Measurements from ENCODE around the gene CBS.
"Not testable (repeated sequence)": the region's sequence is repeated elsewhere in the genome, so short reads cannot be mapped to it uniquely, and the experiment has no call there.

The CBS gene

DNA sequence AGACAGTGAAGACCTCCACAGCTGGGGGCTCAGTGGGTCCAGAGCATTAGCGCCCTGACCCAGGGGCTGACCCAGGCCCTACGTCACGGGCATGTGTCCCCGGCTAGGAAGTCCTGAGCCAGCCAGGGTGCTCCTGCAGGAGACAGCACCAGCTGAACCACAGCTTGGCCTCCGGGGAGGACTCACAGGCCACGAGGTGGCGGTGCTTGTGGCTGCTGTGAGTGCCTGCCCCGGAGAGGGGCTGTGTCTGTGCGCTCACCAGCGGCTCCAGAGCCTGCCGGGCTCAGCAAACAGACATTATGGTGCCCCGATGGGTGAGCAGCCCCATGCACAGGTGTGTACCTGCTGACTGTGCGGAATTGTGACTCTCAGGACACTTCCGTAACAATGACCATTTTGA lies 31.1 kb downstream of the CBS start:
- H2AFZ ChIP-seq (ENCODE audit: low read length); H3K4me3 ChIP-seq (ENCODE audit: low read length, poor library complexity, severe bottlenecking); H3K4me2 ChIP-seq (ENCODE audit: low read depth, low read length, poor library complexity, severe bottlenecking); H3K4me1 ChIP-seq (ENCODE audit: insufficient read depth, low read length, poor library complexity, severe bottlenecking); H3K79me2 ChIP-seq (ENCODE audit: insufficient read depth, low read length); H3K36me3 ChIP-seq (ENCODE audit: insufficient read depth, low read length); H3K9me2 ChIP-seq (replicated peaks; ENCODE audit: low read depth, low read length); H3K9ac ChIP-seq (ENCODE audit: low read depth, low read length, poor library complexity, severe bottlenecking); H4K20me1 ChIP-seq (ENCODE audit: insufficient read depth, low read length, poor library complexity, severe bottlenecking); H3K9me3 ChIP-seq (ENCODE audit: insufficient read depth, low read depth, low read length); H3F3A ChIP-seq (ENCODE audit: low read depth); H3K27me3 ChIP-seq (ENCODE audit: insufficient read depth, low read length, poor library complexity, severe bottlenecking): not testable (repeated sequence)

DNA sequence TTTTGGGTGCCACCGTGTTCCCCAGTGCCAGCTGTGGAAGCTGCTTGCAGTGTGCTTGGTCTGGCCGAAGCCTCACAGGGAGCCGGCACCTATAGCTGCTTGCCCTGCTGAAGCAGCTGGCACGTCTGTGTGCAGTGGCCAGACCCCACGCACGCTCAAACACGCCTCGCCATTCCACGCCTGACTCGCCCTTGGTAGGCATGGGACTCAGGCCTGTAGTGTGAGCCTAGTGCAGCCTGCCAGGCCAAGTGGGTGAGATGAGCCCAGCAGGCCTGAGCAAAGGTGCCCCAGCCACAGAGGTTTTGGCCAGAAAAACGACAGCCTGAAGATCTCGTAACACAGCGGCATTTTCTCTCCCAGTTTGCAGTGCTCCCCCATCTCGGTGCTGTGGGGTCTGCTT lies 32.3 kb downstream of the CBS start:
- H3K4me1 ChIP-seq (ENCODE audit: insufficient read depth, low read length, poor library complexity, severe bottlenecking); H3K9me2 ChIP-seq (replicated peaks; ENCODE audit: low read depth, low read length); H3K9ac ChIP-seq (ENCODE audit: low read depth, low read length, poor library complexity, severe bottlenecking); H3K4me2 ChIP-seq (ENCODE audit: low read depth, low read length, poor library complexity, severe bottlenecking); H3K27me3 ChIP-seq (ENCODE audit: insufficient read depth, low read length, poor library complexity, severe bottlenecking); H3K9me3 ChIP-seq (ENCODE audit: insufficient read depth, low read depth, low read length); H3K4me3 ChIP-seq (ENCODE audit: low read length, poor library complexity, severe bottlenecking); H3F3A ChIP-seq (ENCODE audit: low read depth); H3K36me3 ChIP-seq (ENCODE audit: insufficient read depth, low read length); H2AFZ ChIP-seq (ENCODE audit: low read length); H4K20me1 ChIP-seq (ENCODE audit: insufficient read depth, low read length, poor library complexity, severe bottlenecking); H3K79me2 ChIP-seq (ENCODE audit: insufficient read depth, low read length): not testable (repeated sequence)

GRCh38 chr21:43042169-43042568 lies 33.5 kb downstream of the CBS start:
- not testable (repeated sequence) for H3K27me3 ChIP-seq (ENCODE audit: insufficient read depth, low read length, poor library complexity, severe bottlenecking); H3K9me2 ChIP-seq (replicated peaks; ENCODE audit: low read depth, low read length); H3K79me2 ChIP-seq (ENCODE audit: insufficient read depth, low read length); H3K9ac ChIP-seq (ENCODE audit: low read depth, low read length, poor library complexity, severe bottlenecking); H4K20me1 ChIP-seq (ENCODE audit: insufficient read depth, low read length, poor library complexity, severe bottlenecking); H3K4me3 ChIP-seq (ENCODE audit: low read length, poor library complexity, severe bottlenecking); H3F3A ChIP-seq (ENCODE audit: low read depth); H3K4me1 ChIP-seq (ENCODE audit: insufficient read depth, low read length, poor library complexity, severe bottlenecking); H3K9me3 ChIP-seq (ENCODE audit: insufficient read depth, low read depth, low read length); H3K4me2 ChIP-seq (ENCODE audit: low read depth, low read length, poor library complexity, severe bottlenecking); H2AFZ ChIP-seq (ENCODE audit: low read length); H3K36me3 ChIP-seq (ENCODE audit: insufficient read depth, low read length)

GRCh38 chr21:43038659-43039044 lies 37.0 kb downstream of the CBS start:
- not testable (repeated sequence) for H3K9me3 ChIP-seq (ENCODE audit: insufficient read depth, low read depth, low read length); H3K4me3 ChIP-seq (ENCODE audit: low read length, poor library complexity, severe bottlenecking); H3K36me3 ChIP-seq (ENCODE audit: insufficient read depth, low read length); H4K20me1 ChIP-seq (ENCODE audit: insufficient read depth, low read length, poor library complexity, severe bottlenecking); H3F3A ChIP-seq (ENCODE audit: low read depth); H2AFZ ChIP-seq (ENCODE audit: low read length); H3K79me2 ChIP-seq (ENCODE audit: insufficient read depth, low read length); H3K4me1 ChIP-seq (ENCODE audit: insufficient read depth, low read length, poor library complexity, severe bottlenecking); H3K4me2 ChIP-seq (ENCODE audit: low read depth, low read length, poor library complexity, severe bottlenecking); H3K9me2 ChIP-seq (replicated peaks; ENCODE audit: low read depth, low read length); H3K27me3 ChIP-seq (ENCODE audit: insufficient read depth, low read length, poor library complexity, severe bottlenecking); H3K9ac ChIP-seq (ENCODE audit: low read depth, low read length, poor library complexity, severe bottlenecking)

GRCh38 chr21:43037918-43038658 lies 37.5 kb downstream of the CBS start:
- H3K79me2 ChIP-seq (ENCODE audit: insufficient read depth, low read length); H3K4me2 ChIP-seq (ENCODE audit: low read depth, low read length, poor library complexity, severe bottlenecking); H3K9ac ChIP-seq (ENCODE audit: low read depth, low read length, poor library complexity, severe bottlenecking); H3K9me2 ChIP-seq (replicated peaks; ENCODE audit: low read depth, low read length); H3K4me1 ChIP-seq (ENCODE audit: insufficient read depth, low read length, poor library complexity, severe bottlenecking); H2AFZ ChIP-seq (ENCODE audit: low read length); H4K20me1 ChIP-seq (ENCODE audit: insufficient read depth, low read length, poor library complexity, severe bottlenecking); H3F3A ChIP-seq (ENCODE audit: low read depth); H3K36me3 ChIP-seq (ENCODE audit: insufficient read depth, low read length); H3K9me3 ChIP-seq (ENCODE audit: insufficient read depth, low read depth, low read length); H3K27me3 ChIP-seq (ENCODE audit: insufficient read depth, low read length, poor library complexity, severe bottlenecking); H3K4me3 ChIP-seq (ENCODE audit: low read length, poor library complexity, severe bottlenecking): not testable (repeated sequence)

DNA sequence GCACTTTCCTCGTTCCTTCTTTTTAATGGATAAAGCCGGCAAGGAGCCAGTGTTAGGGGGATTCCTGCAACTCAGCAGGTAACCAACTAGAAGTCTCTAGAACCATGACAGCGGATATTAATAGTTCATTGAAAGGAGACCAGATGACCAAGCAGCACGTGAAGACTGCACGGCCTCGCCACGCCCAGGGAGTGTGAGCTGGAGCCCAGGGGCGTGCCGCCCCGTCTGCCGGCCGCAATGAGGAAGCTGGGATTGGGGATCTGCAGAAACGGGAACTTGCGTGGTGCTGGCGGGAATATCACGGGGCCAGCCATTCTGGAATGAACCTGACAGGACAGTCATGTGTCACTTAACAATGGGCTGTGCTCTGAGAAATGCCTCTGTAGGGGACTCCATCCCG lies 38.7 kb downstream of the CBS start:
- not testable (repeated sequence) for H3F3A ChIP-seq (ENCODE audit: low read depth); H3K4me2 ChIP-seq (ENCODE audit: low read depth, low read length, poor library complexity, severe bottlenecking)

More for the DNA sequence above, 38.7 kb downstream of the CBS start:
- not testable (repeated sequence) for H3K4me3 ChIP-seq (ENCODE audit: low read length, poor library complexity, severe bottlenecking); H3K9me2 ChIP-seq (replicated peaks; ENCODE audit: low read depth, low read length); H4K20me1 ChIP-seq (ENCODE audit: insufficient read depth, low read length, poor library complexity, severe bottlenecking); H3K9ac ChIP-seq (ENCODE audit: low read depth, low read length, poor library complexity, severe bottlenecking); H3K4me1 ChIP-seq (ENCODE audit: insufficient read depth, low read length, poor library complexity, severe bottlenecking); H2AFZ ChIP-seq (ENCODE audit: low read length); H3K9me3 ChIP-seq (ENCODE audit: insufficient read depth, low read depth, low read length); H3K27me3 ChIP-seq (ENCODE audit: insufficient read depth, low read length, poor library complexity, severe bottlenecking); H3K79me2 ChIP-seq (ENCODE audit: insufficient read depth, low read length)
- H3K36me3 ChIP-seq (ENCODE audit: insufficient read depth, low read length): peaks cover 10% of the 10 kb centered on the region; the same call in 1 of the 2 replicates

Measured in Loucy (cell line).